H9 (cell line): ENCODE data around the gene RHOA. TPM values are rescaled to one million over a fixed set of nuclear protein-coding genes. Genes with fewer than 3 reads are reported as not detected.
"Not testable (repeated sequence)": the region's sequence is repeated elsewhere in the genome, so short reads cannot be mapped to it uniquely, and the experiment has no call there.

Source experiments
- DNase-seq: peaks from one replicate; pipeline ENCODE4 v3.0.0-alpha.2; 2017
- H2AFZ ChIP-seq: one replicate; pipeline ENCODE4 v1.6.1; 2013; ENCODE audit warnings: mild to moderate bottlenecking, low read length, control low read depth, moderate library complexity
- H2AK5ac ChIP-seq: 2 replicates; pipeline ENCODE4 v1.6.1; 2013; ENCODE audit warnings: low read length, control low read depth, mixed read lengths; ENCODE audit not compliant: insufficient read length
- H2BK120ac ChIP-seq: one replicate; pipeline ENCODE4 v1.6.1; 2013; ENCODE audit warnings: low read depth, mild to moderate bottlenecking, low read length, control low read depth, inconsistent platforms; ENCODE audit not compliant: poor library complexity, severe bottlenecking
- H2BK12ac ChIP-seq: 2 replicates; pipeline ENCODE4 v1.6.1; 2013; ENCODE audit warnings: low read length, control low read depth, mixed read lengths, low read depth; ENCODE audit not compliant: insufficient read length
- H2BK15ac ChIP-seq: 2 replicates; pipeline ENCODE4 v1.6.1; 2013; ENCODE audit warnings: low read depth, low read length, control low read depth
- H2BK20ac ChIP-seq: one replicate; pipeline ENCODE4 v1.6.1; 2013; ENCODE audit warnings: low read depth, mild to moderate bottlenecking, low read length, control low read depth, inconsistent platforms; ENCODE audit not compliant: poor library complexity, severe bottlenecking
- H2BK5ac ChIP-seq: 2 replicates; pipeline ENCODE4 v1.6.1; 2013; ENCODE audit warnings: low read length, control low read depth, mixed read lengths; ENCODE audit not compliant: insufficient read length
- H3K14ac ChIP-seq: 2 replicates; pipeline ENCODE4 v1.6.1; 2013; ENCODE audit warnings: low read length, control low read depth; ENCODE audit not compliant: insufficient read depth
- H3K18ac ChIP-seq: 2 replicates; pipeline ENCODE4 v1.6.1; 2013; ENCODE audit warnings: low read depth, mild to moderate bottlenecking, mixed read lengths, low read length, control low read depth; ENCODE audit not compliant: insufficient read length
- H3K23ac ChIP-seq: 2 replicates; pipeline ENCODE4 v1.6.1; 2013; ENCODE audit warnings: low read length, control low read depth, mixed read lengths, low read depth; ENCODE audit not compliant: insufficient read length
- H3K23me2 ChIP-seq: 2 replicates; pipeline ENCODE4 v1.6.1; 2013; ENCODE audit warnings: low read depth, mild to moderate bottlenecking, mixed read lengths, low read length, control low read depth; ENCODE audit not compliant: insufficient read length, poor library complexity, severe bottlenecking
- H3K27ac ChIP-seq: 2 replicates; pipeline ENCODE4 v1.5.1; 2013; ENCODE audit warnings: low read length, control low read depth, mixed read lengths, low read depth; ENCODE audit not compliant: insufficient read length
- H3K27me3 ChIP-seq: 2 replicates; pipeline ENCODE4 v1.6.1; 2013; ENCODE audit warnings: low read length, control low read depth, inconsistent platforms; ENCODE audit not compliant: insufficient read depth
- H3K4ac ChIP-seq: 2 replicates; pipeline ENCODE4 v1.6.1; 2013; ENCODE audit warnings: low read depth, mild to moderate bottlenecking, control low read depth, inconsistent platforms, low read length, moderate library complexity
- H3K4me1 ChIP-seq: 2 replicates; pipeline ENCODE4 v1.6.1; 2013; ENCODE audit warnings: low read length, control low read depth, inconsistent platforms; ENCODE audit not compliant: insufficient read depth
- H3K4me2 ChIP-seq: 2 replicates; pipeline ENCODE4 v1.6.1; 2013; ENCODE audit warnings: low read length, control low read depth, mixed read lengths; ENCODE audit not compliant: insufficient read length, insufficient read depth
- H3K56ac ChIP-seq: 2 replicates; pipeline ENCODE4 v1.6.1; 2013; ENCODE audit warnings: low read depth, mild to moderate bottlenecking, mixed read lengths, low read length, control low read depth; ENCODE audit not compliant: insufficient read length
- H3K79me1 ChIP-seq: 2 replicates; pipeline ENCODE4 v1.6.1; 2013; ENCODE audit warnings: low read depth, mild to moderate bottlenecking, moderate library complexity, low read length, control low read depth, inconsistent platforms; ENCODE audit not compliant: insufficient read depth, poor library complexity, severe bottlenecking
- H3K79me2 ChIP-seq: 2 replicates; pipeline ENCODE4 v1.6.1; 2013; ENCODE audit warnings: low read length, control low read depth, inconsistent platforms; ENCODE audit not compliant: insufficient read depth
- H3K9ac ChIP-seq: 2 replicates; pipeline ENCODE4 v1.6.1; 2013; ENCODE audit warnings: low read length, control low read depth, mixed read lengths; ENCODE audit not compliant: insufficient read length; ENCODE audit errors: extremely low read depth
- H3K9me3 ChIP-seq: one replicate; pipeline ENCODE4 v1.6.1; 2013; ENCODE audit warnings: low read depth, low read length, inconsistent platforms; ENCODE audit not compliant: control insufficient read depth
- H3T11ph ChIP-seq: one replicate; pipeline ENCODE4 v1.6.1; 2013; ENCODE audit warnings: mild to moderate bottlenecking, low read length, control low read depth, inconsistent platforms
- H4K20me1 ChIP-seq: one replicate; pipeline ENCODE4 v1.6.1; 2013; ENCODE audit not compliant: control insufficient read depth, insufficient read length, insufficient read depth
- H4K5ac ChIP-seq: 2 replicates; pipeline ENCODE4 v1.6.1; 2013; ENCODE audit warnings: low read depth, mild to moderate bottlenecking, mixed read lengths, low read length, control low read depth; ENCODE audit not compliant: insufficient read length
- H4K8ac ChIP-seq: replicated peaks from 2 replicates; pipeline ENCODE4 v1.6.1; 2013; ENCODE audit warnings: low read length, control low read depth, mixed read lengths, low read depth; ENCODE audit not compliant: insufficient read length
- H4K91ac ChIP-seq: 2 replicates; pipeline ENCODE4 v1.6.1; 2013; ENCODE audit warnings: low read depth, mild to moderate bottlenecking, moderate library complexity, mixed read lengths, low read length, control low read depth; ENCODE audit not compliant: insufficient read length
- H3K27ac Mint-ChIP-seq, 3 experiments: 2 replicates in 2 of 3; 3 replicates in 1 of 3; pipeline ENCODE4 v1.8.0; 2020 to 2021; ENCODE audit warnings: mixed read lengths in 3 of 3, mild to moderate bottlenecking in 1 of 3, moderate library complexity in 1 of 3
- H3K27me3 Mint-ChIP-seq: 2 replicates; pipeline ENCODE4 v1.8.0; 2021; ENCODE audit warnings: low read depth, mild to moderate bottlenecking, moderate library complexity, mixed read lengths
- H3K36me3 Mint-ChIP-seq, 3 experiments: 2 replicates in 2 of 3; 3 replicates in 1 of 3; pipeline ENCODE4 v1.8.0; 2020 to 2021; ENCODE audit warnings: low read depth in 3 of 3, mixed read lengths in 3 of 3; ENCODE audit not compliant: insufficient read depth in 1 of 3
- H3K4me1 Mint-ChIP-seq, 2 experiments: 2 replicates each; pipeline ENCODE4 v1.8.0; 2020; ENCODE audit warnings: mixed read lengths in 2 of 2
- H3K4me3 Mint-ChIP-seq, 2 experiments: 2 replicates in 1 of 2; 3 replicates in 1 of 2; pipeline ENCODE4 v1.8.0; 2020 to 2021; ENCODE audit warnings: mild to moderate bottlenecking in 2 of 2, mixed read lengths in 2 of 2, moderate library complexity in 1 of 2
- H3K9me3 Mint-ChIP-seq, 2 experiments: 2 replicates in 1 of 2; 3 replicates in 1 of 2; pipeline ENCODE4 v1.8.0; 2020; ENCODE audit warnings: mild to moderate bottlenecking in 2 of 2, mixed read lengths in 2 of 2, moderate library complexity in 1 of 2
- WGBS: extraction: QIAGEN DNeasy Blood & Tissue Kit; methylation state at CpG from one replicate; pipeline ENCODE4 v1.1.7; 2013; ENCODE audit warnings: missing lambda C conversion rate, low lambda C conversion rate, mixed read lengths; ENCODE audit not compliant: insufficient read length; ENCODE audit errors: extremely low coverage; 5-methylcytosine and 5-hydroxymethylcytosine counted together
- total RNA-seq: library from RNA; stranded (reverse); gene quantifications from 2 replicates; pipeline ENCODE4 v1.2.1, GENCODE V29; 2021
- TF ChIP-seq, protein P1 (sequence below): fragments of 200-600 bp; sonication (generic); conservative IDR thresholded peaks from 3 replicates; pipeline ENCODE4 v1.8.0; 2021; ENCODE audit warnings: antibody characterized with exemption, mild to moderate bottlenecking

Gene RHOA
- total RNA-seq, 1 experiment from 2014 or later, result 403 TPM

DNA sequence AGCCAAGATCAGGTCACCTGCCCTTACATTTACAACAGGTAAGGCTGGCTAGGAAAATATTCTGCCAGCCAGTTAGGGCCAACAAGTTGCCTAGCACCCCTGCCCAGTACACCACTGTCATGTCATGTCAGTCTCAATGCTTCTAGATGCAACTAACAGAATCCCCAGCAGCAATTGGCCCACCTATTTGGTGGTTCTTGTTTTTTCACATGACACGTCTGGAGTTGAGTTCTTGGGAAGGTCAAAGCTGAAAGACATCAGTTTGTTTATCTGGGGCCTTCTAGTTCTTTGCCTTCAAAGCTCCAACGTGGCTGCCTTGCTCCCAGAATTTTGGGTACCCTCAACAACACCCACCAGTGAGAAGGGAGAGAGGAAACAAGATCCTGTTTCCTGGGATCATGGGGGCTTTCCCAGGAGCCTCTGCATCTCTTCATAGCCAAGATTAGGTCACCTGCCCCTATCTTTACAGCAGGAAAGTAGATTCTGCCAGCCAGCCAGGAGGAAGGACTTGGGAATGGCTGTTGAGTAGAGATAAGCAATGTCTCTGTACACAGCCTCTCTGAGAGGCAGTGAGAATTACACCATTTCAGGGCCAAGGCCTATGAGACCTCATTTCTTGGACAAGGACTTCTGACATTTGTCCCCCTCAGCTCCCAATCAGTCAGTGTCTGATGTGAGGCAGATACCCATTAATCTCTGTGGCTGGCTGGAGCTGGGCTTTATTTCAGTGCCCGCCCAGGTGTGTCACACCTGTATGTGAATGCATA, 62.2 kb downstream of the RHOA start:
- H3K4me1 ChIP-seq, result no peaks in the 10 kb centered on the region
- H2BK15ac ChIP-seq, result no peak overlapping the region
- H3K4me3 Mint-ChIP-seq, result no peak overlapping the region
- no peaks in the 10 kb centered on the region for H3K79me2 ChIP-seq
- H3K9ac ChIP-seq, result no peak overlapping the region
- no peak overlapping the region for H4K8ac ChIP-seq
- no peak overlapping the region for H2AFZ ChIP-seq
- no peak overlapping the region for H3K4me2 ChIP-seq
- no peaks in the 10 kb centered on the region for H3K27me3 ChIP-seq
- no peak overlapping the region for H3K14ac ChIP-seq
- H4K91ac ChIP-seq, result no peak overlapping the region
- H3K27ac ChIP-seq, result no peak overlapping the region
- H3K18ac ChIP-seq, result no peak overlapping the region
- H3K36me3 Mint-ChIP-seq, result peaks cover 2 to 5% (median 3%) of the 10 kb centered on the region in 3 experiments; a peak in 5 of 7 replicates
- H3T11ph ChIP-seq, result no peak overlapping the region
- WGBS, result no CpG with 5 or more reads among the region's 3 CpGs
- TF ChIP-seq, protein P1, sequence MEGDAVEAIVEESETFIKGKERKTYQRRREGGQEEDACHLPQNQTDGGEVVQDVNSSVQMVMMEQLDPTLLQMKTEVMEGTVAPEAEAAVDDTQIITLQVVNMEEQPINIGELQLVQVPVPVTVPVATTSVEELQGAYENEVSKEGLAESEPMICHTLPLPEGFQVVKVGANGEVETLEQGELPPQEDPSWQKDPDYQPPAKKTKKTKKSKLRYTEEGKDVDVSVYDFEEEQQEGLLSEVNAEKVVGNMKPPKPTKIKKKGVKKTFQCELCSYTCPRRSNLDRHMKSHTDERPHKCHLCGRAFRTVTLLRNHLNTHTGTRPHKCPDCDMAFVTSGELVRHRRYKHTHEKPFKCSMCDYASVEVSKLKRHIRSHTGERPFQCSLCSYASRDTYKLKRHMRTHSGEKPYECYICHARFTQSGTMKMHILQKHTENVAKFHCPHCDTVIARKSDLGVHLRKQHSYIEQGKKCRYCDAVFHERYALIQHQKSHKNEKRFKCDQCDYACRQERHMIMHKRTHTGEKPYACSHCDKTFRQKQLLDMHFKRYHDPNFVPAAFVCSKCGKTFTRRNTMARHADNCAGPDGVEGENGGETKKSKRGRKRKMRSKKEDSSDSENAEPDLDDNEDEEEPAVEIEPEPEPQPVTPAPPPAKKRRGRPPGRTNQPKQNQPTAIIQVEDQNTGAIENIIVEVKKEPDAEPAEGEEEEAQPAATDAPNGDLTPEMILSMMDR, result no peak
- no peak overlapping the region for H2BK20ac ChIP-seq
- no peak overlapping the region for H2BK12ac ChIP-seq
- H3K27ac Mint-ChIP-seq, result no peak overlapping the region
- no peaks in the 10 kb centered on the region for H3K9me3 ChIP-seq
- H2AK5ac ChIP-seq, result no peak overlapping the region
- no peak overlapping the region for H4K5ac ChIP-seq
- DNase-seq, result no peak
- peaks cover 3% of the 10 kb centered on the region in 2 experiments; a peak in 3 of 4 replicates for H3K4me1 Mint-ChIP-seq
- H3K56ac ChIP-seq, result no peak overlapping the region
- H3K27me3 Mint-ChIP-seq, result peaks cover 3% of the 10 kb centered on the region; the same call in 1 of the 2 replicates
- no peaks in the 10 kb centered on the region for H3K79me1 ChIP-seq
- H3K23me2 ChIP-seq, result no peaks in the 10 kb centered on the region
- no peak overlapping the region for H2BK120ac ChIP-seq
- no peak overlapping the region for H3K4ac ChIP-seq
- 0 out of 5 replicates have a peak, but pooled peaks cover 0 to 2% of the 10 kb centered on the region in 2 experiments for H3K9me3 Mint-ChIP-seq
- H3K23ac ChIP-seq, result no peak overlapping the region
- H2BK5ac ChIP-seq, result no peak overlapping the region
- no peaks in the 10 kb centered on the region for H4K20me1 ChIP-seq

DNA sequence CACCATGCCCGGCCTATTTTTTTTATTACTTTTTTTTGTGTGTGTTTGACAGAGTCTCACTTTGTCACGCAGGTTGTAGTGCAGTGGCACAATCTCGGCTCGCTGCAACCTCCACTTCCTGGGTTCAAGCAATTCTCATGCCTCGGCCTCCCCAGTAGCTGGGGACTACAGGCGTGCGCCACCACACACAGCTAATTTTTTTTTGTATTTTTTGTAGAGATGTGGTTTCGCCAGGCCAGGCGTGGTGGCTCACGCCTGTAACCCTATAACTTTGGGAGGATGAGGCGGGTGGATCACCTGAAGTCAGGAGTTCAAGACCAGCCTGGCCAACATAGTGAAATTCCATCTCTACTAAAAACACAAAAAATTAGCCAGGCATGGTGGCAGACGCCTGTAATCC, 63.4 kb downstream of the RHOA start:
- H3K4me1 ChIP-seq, H3K9ac ChIP-seq, H3K4me1 Mint-ChIP-seq, H3K36me3 Mint-ChIP-seq, H3K27me3 ChIP-seq, H3K4me3 Mint-ChIP-seq, H3K79me2 ChIP-seq, H3K23me2 ChIP-seq, DNase-seq, H3K56ac ChIP-seq, H3K9me3 Mint-ChIP-seq, H4K8ac ChIP-seq, H4K91ac ChIP-seq, H2BK15ac ChIP-seq, H2BK20ac ChIP-seq, H3K18ac ChIP-seq, H4K20me1 ChIP-seq, H2AK5ac ChIP-seq, H3K27me3 Mint-ChIP-seq, H3K27ac Mint-ChIP-seq, H2BK5ac ChIP-seq, H2BK120ac ChIP-seq, H2BK12ac ChIP-seq, H3K4ac ChIP-seq, H3K79me1 ChIP-seq, H3K27ac ChIP-seq, H3K9me3 ChIP-seq, H3K4me2 ChIP-seq, H3K23ac ChIP-seq, H4K5ac ChIP-seq, H3K14ac ChIP-seq, H2AFZ ChIP-seq, H3T11ph ChIP-seq: not testable (repeated sequence)
- WGBS, result no CpG with 5 or more reads among the region's 12 CpGs
